Adrenal gland (tissue), 12 donors: ENCODE results near the gene FCN1. TPM values are rescaled to one million over a fixed set of nuclear protein-coding genes. Genes with fewer than 3 reads are reported as not detected.
A peak's percentile ranks its signal among the peaks of the same experiment; 100 is the strongest.

Source experiments
- DNase-seq, 7 donors: peaks; one replicate each; pipeline ENCODE4 v3.0.0-alpha.2; 2019 to 2020
- H3K27ac ChIP-seq, 5 donors: fragments of 200-600 bp; sonication (generic) in 4 of 5; 1 replicate in 3 of 5; 2 replicates in 2 of 5; pipeline versions ENCODE4 v1.5.1 to v1.8.0; 2016 to 2020; ENCODE audit warnings: mild to moderate bottlenecking in 1 of 5
- H3K27me3 ChIP-seq: fragments of 200-600 bp; 2 replicates; pipeline ENCODE4 v1.8.0; 2021
- H3K36me3 ChIP-seq, 2 donors: fragments of 200-600 bp; replicated peaks in 1 of 2; 1 replicate in 1 of 2; 2 replicates in 1 of 2; pipeline versions ENCODE4 v1.5.1 to v1.8.0; 2018 to 2022
- H3K4me1 ChIP-seq, 2 donors: fragments of 200-600 bp; replicated peaks in 1 of 2; 1 replicate in 1 of 2; 2 replicates in 1 of 2; pipeline versions ENCODE4 v1.5.1 to v1.8.0; 2018 to 2021
- H3K4me3 ChIP-seq, 4 donors: fragments of 200-600 bp; sonication (generic) in 3 of 4; one replicate each; pipeline ENCODE4 v1.5.1; 2016 to 2018
- H3K9me3 ChIP-seq, 3 donors: fragments of 200-600 bp; sonication (generic) in 1 of 3; replicated peaks in 1 of 3; 1 replicate in 2 of 3; 2 replicates in 1 of 3; pipeline versions ENCODE4 v1.5.1 to v1.8.0; 2016 to 2021
- POLR2A ChIP-seq, 2 donors: fragments of 450-650 bp; IDR thresholded peaks; one replicate each; pipeline ENCODE4 v1.6.1; 2017; ENCODE audit warnings: antibody characterized with exemption in 2 of 2, mild to moderate bottlenecking in 2 of 2, moderate library complexity in 1 of 2
- WGBS, 4 donors: extraction: QIAGEN DNeasy Blood & Tissue Kit in 2 of 4; methylation state at CpG; one replicate each; pipeline versions ENCODE4 v1.1.5 to v1.1.7; 2013 to 2017; 5-methylcytosine and 5-hydroxymethylcytosine counted together
- intact Hi-C, 2 donors: fragments of 100-400 bp; cut with DNase I; formaldehyde crosslinking; loops; one replicate each; pipeline versions ENCODE4 v1.14.1 to v1.15.0; 2022 to 2023
- polyA plus RNA-seq, 3 donors: library from polyadenylated mRNA; stranded (reverse); fragments of 200-250 nt in 2 of 3; fragments of 350-450 nt in 1 of 3; fragmentation: Illumina TruSeq in 1 of 3; extraction: RNeasy Lipid Tissue Mini Kit (QIAGEN cat#74804) in 1 of 3; gene quantifications; one replicate each; pipeline ENCODE4 v1.2.3, GENCODE V29; 2013 to 2014
- total RNA-seq, 9 donors: library from RNA; depleted of rRNA in 4 of 9; stranded (reverse); fragments of >200 nt in 4 of 9; fragments of 120-200 nt in 1 of 9; fragmentation: NEBNext Ultra II Directional in 1 of 9; extraction: Animal tissue kit (Norgen Biotek cat#: 25700) in 1 of 9; gene quantifications; one replicate each; pipeline versions ENCODE4 v1.1.0 to v1.2.4, GENCODE V29; 2013 to 2023
- TF ChIP-seq, protein P1 (sequence below), 6 experiments: fragments of 450-650 bp in 4 of 6; fragments of 200-600 bp in 2 of 6; sonication (generic) in 1 of 6; IDR thresholded peaks; 1 replicate in 5 of 6; 2 replicates in 1 of 6; pipeline versions ENCODE4 v1.5.1 to v1.8.0; 2016 to 2021; ENCODE audit warnings: antibody characterized with exemption in 6 of 6, mild to moderate bottlenecking in 2 of 6, moderate library complexity in 1 of 6
- donor health status: healthy with polysubstance abuse.
- donor health status: Bipolar disorder and iron deficiency.
- donor health status: DM: yes; HTN: yes; CAD: no.
- donor health status: DM: no; HTN: no; CAD: no.
- donor health status: DM: no; HTN: no; CAD: no.
- donor health status: DM: yes; HTN: yes; CAD: no.

FCN1 gene
- total and polyA plus RNA-seq, 12 donors = 0.57 to 7.0 (median 2.4) TPM; not detected in 1

DNA sequence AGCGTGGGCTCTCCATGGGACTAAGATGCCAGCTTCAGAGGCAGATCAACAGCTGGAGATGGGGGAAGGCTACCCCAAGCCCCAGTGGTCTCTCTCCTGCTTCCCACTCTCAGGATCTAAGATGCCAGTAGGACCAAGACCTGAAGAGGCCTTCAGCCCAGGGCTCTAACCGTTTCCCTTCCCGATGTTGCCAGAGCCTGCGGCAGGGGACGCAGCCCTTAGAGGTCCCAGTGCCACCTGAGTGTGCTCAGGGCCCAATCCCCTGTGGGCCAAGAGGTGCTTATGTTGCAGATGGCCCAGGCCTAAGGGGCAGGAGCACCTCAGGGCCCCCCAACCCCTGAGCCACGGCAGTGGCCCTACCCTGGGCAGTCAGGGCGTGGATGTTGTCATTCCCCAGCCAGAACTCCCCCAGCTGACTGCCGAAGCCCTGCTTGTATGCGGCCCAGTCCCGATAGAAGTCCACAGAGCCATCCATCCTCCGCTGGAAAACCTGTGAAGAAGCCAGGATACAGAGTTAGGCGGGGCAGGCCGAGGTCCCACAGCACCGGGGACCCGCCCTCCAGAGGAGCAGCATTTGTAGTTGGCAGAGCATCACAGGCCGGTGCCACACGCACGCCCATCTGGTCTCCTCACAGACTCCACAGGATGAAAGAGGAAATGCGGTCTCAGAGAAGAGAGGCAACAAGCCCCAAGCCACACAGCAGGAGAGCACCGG, 5.4 kb downstream of the FCN1 start:
- intact Hi-C loops = no loop called here
- WGBS, 4 donors = 83 to 92% (median 90%) methylated on average over 1 to 20 of the region's 20 CpGs
- TF ChIP-seq, protein P1, sequence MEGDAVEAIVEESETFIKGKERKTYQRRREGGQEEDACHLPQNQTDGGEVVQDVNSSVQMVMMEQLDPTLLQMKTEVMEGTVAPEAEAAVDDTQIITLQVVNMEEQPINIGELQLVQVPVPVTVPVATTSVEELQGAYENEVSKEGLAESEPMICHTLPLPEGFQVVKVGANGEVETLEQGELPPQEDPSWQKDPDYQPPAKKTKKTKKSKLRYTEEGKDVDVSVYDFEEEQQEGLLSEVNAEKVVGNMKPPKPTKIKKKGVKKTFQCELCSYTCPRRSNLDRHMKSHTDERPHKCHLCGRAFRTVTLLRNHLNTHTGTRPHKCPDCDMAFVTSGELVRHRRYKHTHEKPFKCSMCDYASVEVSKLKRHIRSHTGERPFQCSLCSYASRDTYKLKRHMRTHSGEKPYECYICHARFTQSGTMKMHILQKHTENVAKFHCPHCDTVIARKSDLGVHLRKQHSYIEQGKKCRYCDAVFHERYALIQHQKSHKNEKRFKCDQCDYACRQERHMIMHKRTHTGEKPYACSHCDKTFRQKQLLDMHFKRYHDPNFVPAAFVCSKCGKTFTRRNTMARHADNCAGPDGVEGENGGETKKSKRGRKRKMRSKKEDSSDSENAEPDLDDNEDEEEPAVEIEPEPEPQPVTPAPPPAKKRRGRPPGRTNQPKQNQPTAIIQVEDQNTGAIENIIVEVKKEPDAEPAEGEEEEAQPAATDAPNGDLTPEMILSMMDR (IDR thresholded peaks at IDR 0.05) = no peak
- TF ChIP-seq POLR2A (IDR thresholded peaks at IDR 0.05) = no peak
- peak in 2 of 7 donors; percentile 9 to 25 for DNase-seq
- Histone ChIP-seq H3K9me3 (no peaks in the 10 kb centered on the region), H3K4me3 (no peak overlapping the region), H3K27ac (no peak overlapping the region), H3K36me3 (no peaks in the 10 kb centered on the region), H3K4me1 (no peaks in the 10 kb centered on the region), H3K27me3 (no peaks in the 10 kb centered on the region)

DNA sequence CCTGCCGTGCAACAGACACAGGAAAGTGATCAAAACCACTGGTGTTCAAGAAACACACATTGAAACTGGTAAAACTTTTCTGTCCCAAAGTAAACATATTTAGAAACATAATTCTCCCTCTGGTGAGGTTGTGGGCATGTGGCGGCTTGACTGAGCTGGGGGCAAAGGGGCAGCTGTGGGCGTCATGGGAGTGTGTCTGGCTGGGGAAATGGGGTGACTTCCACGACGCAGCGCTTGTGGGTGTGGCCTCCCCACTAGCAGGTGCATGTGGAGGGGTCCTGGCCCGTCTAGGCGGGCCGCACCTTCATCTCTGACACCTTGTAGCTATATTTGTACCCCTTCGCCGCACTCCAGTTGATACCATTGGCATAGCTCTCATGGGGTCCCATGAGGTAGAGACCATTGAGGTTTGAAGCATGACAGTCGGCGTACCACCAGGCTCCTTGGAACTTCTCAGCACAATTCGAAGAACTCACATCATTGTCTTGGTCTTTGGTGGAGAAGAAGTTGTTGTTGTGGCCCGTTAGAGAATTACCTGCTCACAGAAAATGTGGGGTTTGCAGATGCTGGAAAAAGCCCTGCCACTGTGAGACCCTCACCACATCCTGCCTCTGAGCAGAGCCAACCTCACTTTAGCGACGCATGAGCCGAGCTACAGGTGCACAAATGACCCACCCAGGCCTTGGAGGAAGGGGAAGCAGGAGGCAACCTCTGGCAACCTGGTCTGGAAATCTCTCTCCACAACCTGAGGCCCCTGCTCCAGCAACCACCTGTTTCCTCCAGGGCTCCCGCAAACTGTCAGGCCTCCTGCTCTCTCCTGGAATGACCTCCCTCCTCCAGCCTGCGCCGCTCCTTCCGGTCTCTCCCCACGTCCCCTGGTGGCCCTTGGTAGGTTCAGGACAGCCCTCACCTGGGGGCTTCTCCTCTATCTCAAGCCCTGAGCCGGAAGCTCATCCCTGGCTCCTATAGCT, 7.9 kb downstream of the FCN1 start:
- Histone ChIP-seq H3K4me3 (no peak overlapping the region), H3K9me3 (no peaks in the 10 kb centered on the region), H3K27me3 (no peaks in the 10 kb centered on the region), H3K27ac (no peak overlapping the region), H3K4me1 (no peaks in the 10 kb centered on the region), H3K36me3 (no peaks in the 10 kb centered on the region)
- intact Hi-C loops = no loop called here
- TF ChIP-seq POLR2A (IDR thresholded peaks at IDR 0.05) = no peak
- TF ChIP-seq, protein P1 (IDR thresholded peaks at IDR 0.05) = no peak
- WGBS, 4 donors = 85 to 97% (median 89%) methylated on average over 20 to 24 of the region's 24 CpGs
- peak in 3 of 7 donors; percentile 3 to 36 (median 9) for DNase-seq

DNA sequence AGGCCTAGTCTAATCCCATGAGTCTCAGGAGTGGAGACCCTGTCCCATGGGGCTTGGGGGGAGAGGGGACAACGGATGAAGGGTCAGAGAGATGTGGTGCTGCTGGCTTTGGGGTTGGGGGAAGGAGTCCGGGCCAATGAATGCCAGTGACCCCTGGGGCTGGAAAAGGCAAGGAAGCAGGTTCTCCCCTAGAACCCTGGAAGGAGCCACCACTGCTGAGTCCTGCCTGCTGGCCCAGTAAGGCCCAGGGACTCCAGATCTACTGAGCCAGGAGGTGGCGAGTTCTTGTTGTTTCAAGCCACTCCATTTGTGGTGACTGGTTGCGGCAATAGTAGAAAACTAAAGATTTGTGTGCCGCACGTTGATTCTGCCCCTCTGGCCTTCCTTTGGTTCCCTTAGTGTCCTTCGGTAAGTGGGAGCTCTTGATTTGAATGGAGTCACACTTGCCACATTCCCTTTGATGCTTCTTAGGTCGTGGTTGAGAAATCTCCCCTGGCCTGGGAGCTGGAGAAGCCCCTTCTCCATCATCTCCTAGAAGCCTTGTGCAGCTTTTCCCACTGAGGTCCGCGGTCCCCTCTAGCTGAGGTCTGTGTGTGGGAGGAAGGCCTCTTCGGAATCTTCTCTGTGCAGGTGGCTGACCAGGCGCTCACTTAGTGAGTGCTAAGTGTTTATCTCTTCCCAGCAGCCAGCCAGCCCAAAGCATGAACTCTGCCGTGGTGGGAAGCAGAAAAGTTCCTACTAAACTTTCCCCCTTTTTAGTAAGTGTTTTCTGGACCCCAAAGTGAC, 9.0 kb downstream of the FCN1 start:
- Histone ChIP-seq H3K4me3 (no peak overlapping the region), H3K27me3 (no peaks in the 10 kb centered on the region), H3K9me3 (no peaks in the 10 kb centered on the region), H3K27ac (no peak overlapping the region), H3K4me1 (no peaks in the 10 kb centered on the region), H3K36me3 (no peaks in the 10 kb centered on the region)
- TF ChIP-seq POLR2A (IDR thresholded peaks at IDR 0.05) = no peak
- TF ChIP-seq, protein P1 (IDR thresholded peaks at IDR 0.05) = no peak
- intact Hi-C loops = no loop called here
- 90 to 98% (median 92%) methylated on average over 9 to 13 of the region's 13 CpGs for WGBS, 4 donors
- peak in 2 of 7 donors; percentile 5 for DNase-seq
